Ovary (tissue), 9 donors: ENCODE measurements around the gene DCUN1D1. TPM values are rescaled to one million over a fixed set of nuclear protein-coding genes. Genes with fewer than 3 reads are reported as not detected.
"Not testable (repeated sequence)": the region's sequence is repeated elsewhere in the genome, so short reads cannot be mapped to it uniquely, and the experiment has no call there.

ENCODE experiments used
- DNase-seq, 5 donors: peaks; one replicate each; pipeline ENCODE4 v3.0.0-alpha.2; 2019 to 2020
- H3K27ac ChIP-seq, 2 donors: fragments of 200-600 bp; one replicate each; pipeline versions ENCODE4 v1.5.1 to v1.8.0; 2019 to 2022
- H3K27me3 ChIP-seq: fragments of 200-600 bp; one replicate; pipeline ENCODE4 v1.8.0; 2022
- H3K36me3 ChIP-seq: fragments of 200-600 bp; sonication (generic); one replicate; pipeline ENCODE4 v1.5.1; 2019
- H3K4me1 ChIP-seq: one replicate; pipeline ENCODE4 v1.8.1; 2013; ENCODE audit warnings: mild to moderate bottlenecking, moderate library complexity; ENCODE audit not compliant: insufficient read depth
- H3K4me3 ChIP-seq: fragments of 200-600 bp; sonication (generic); one replicate; pipeline ENCODE4 v1.5.1; 2017
- H3K9me3 ChIP-seq, 2 donors: fragments of 200-600 bp in 1 of 2; sonication (generic) in 1 of 2; one replicate each; pipeline versions ENCODE4 v1.5.1 to v1.8.1; 2013 to 2019; ENCODE audit warnings: mild to moderate bottlenecking in 1 of 2, moderate library complexity in 1 of 2
- EP300 ChIP-seq: sonication (generic); formaldehyde crosslinking; IDR thresholded peaks from one replicate; pipeline ENCODE4 v1.6.1; 2017; ENCODE audit warnings: antibody characterized with exemption
- POLR2A ChIP-seq: fragments of 450-650 bp; IDR thresholded peaks from one replicate; pipeline ENCODE4 v1.6.1; 2017; ENCODE audit warnings: antibody characterized with exemption, mild to moderate bottlenecking, moderate library complexity
- WGBS, 3 donors: extraction: QIAGEN DNeasy Blood & Tissue Kit in 1 of 3; methylation state at CpG; one replicate each; pipeline versions ENCODE4 v1.1.5 to v1.1.7; 2013 to 2017; 5-methylcytosine and 5-hydroxymethylcytosine counted together
- intact Hi-C, 4 donors: fragments of 100-400 bp; cut with DNase I; formaldehyde crosslinking; loops; one replicate each; pipeline versions ENCODE4 v1.11.0 to v1.15.1; 2022 to 2023
- polyA plus RNA-seq, 2 donors: library from polyadenylated mRNA; stranded (reverse); fragments of 200-250 nt in 1 of 2; fragments of 350-450 nt in 1 of 2; fragmentation: Illumina TruSeq in 1 of 2; extraction: RNeasy Lipid Tissue Mini Kit (QIAGEN cat#74804) in 1 of 2; gene quantifications; one replicate each; pipeline ENCODE4 v1.2.3, GENCODE V29; 2013 to 2014
- total RNA-seq, 7 donors: library from RNA; depleted of rRNA in 2 of 7; stranded (reverse); fragments of >200 nt in 2 of 7; fragmentation: NEBNext Ultra II Directional in 3 of 7; extraction: Animal tissue kit (Norgen Biotek cat#: 25700) in 3 of 7; gene quantifications; one replicate each; pipeline versions ENCODE4 v1.1.0 to v1.2.4, GENCODE V29; 2016 to 2023
- TF ChIP-seq, protein P1 (sequence below), 3 donors: fragments of 450-650 bp in 2 of 3; fragments of 200-600 bp in 1 of 3; IDR thresholded peaks; one replicate each; pipeline versions ENCODE4 v1.5.1 to v1.8.0; 2016 to 2022; ENCODE audit warnings: antibody characterized with exemption in 3 of 3, mild to moderate bottlenecking in 1 of 3
- donor health status: DM: no; HTN: no; CAD: no; lungs with moderate emphysema.
- donor health status: DM: no; HTN: no; CAD: no.
- donor health status: Bipolar disorder and iron deficiency.
- donor health status: DM: yes; HTN: yes; CAD: no.
- donor health status: DM: no; HTN: no; CAD: no.
- donor health status: DM: yes; HTN: yes; CAD: no.

Gene DCUN1D1
- total and polyA plus RNA-seq, 9 donors = 7.7 to 42.7 (median 40.2) TPM

DNA sequence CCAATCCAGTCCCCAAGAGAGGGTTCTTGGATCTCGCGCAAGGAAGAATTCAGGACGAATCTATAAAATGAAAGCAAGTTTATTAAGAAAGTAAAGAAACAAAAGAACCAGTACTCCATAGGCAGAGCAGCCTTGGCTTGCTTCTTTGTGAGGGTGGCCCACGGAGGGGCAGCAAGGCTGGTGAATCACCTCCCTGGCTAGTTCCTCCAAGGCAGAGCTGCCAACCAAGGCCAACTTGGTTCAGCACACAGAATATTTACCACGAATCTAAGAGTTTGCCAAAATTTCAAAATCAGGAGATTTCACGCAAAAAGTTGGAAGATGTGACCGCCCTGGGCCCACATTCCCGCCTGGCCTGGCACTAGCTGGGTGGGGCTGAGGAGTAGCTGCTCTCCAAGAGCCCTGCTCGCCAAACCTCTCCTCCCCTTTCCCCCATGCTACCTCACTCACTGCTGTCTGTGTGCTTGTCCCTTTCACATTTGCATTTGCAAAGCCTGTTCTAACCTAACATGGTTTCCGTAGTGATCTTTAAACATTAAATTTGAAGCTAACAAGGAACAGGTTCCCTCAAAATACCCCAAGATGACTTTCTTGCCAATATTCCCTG, 26.2 kb upstream of the DCUN1D1 start:
- no peak for DNase-seq
- Histone ChIP-seq H3K27me3 (no peaks in the 10 kb centered on the region), H3K27ac (no peak overlapping the region), H3K4me3 (no peak overlapping the region), H3K4me1 (no peaks in the 10 kb centered on the region), H3K36me3 (no peaks in the 10 kb centered on the region), H3K9me3 (no peaks in the 10 kb centered on the region)
- WGBS, 3 donors = 84 to 94% (median 90%) methylated on average over 10 of the region's 10 CpGs
- TF ChIP-seq EP300 = no peak
- TF ChIP-seq POLR2A = no peak
- TF ChIP-seq, protein P1, sequence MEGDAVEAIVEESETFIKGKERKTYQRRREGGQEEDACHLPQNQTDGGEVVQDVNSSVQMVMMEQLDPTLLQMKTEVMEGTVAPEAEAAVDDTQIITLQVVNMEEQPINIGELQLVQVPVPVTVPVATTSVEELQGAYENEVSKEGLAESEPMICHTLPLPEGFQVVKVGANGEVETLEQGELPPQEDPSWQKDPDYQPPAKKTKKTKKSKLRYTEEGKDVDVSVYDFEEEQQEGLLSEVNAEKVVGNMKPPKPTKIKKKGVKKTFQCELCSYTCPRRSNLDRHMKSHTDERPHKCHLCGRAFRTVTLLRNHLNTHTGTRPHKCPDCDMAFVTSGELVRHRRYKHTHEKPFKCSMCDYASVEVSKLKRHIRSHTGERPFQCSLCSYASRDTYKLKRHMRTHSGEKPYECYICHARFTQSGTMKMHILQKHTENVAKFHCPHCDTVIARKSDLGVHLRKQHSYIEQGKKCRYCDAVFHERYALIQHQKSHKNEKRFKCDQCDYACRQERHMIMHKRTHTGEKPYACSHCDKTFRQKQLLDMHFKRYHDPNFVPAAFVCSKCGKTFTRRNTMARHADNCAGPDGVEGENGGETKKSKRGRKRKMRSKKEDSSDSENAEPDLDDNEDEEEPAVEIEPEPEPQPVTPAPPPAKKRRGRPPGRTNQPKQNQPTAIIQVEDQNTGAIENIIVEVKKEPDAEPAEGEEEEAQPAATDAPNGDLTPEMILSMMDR (IDR thresholded peaks at IDR 0.05) = no peak
- intact Hi-C loops = no loop called here

DNA sequence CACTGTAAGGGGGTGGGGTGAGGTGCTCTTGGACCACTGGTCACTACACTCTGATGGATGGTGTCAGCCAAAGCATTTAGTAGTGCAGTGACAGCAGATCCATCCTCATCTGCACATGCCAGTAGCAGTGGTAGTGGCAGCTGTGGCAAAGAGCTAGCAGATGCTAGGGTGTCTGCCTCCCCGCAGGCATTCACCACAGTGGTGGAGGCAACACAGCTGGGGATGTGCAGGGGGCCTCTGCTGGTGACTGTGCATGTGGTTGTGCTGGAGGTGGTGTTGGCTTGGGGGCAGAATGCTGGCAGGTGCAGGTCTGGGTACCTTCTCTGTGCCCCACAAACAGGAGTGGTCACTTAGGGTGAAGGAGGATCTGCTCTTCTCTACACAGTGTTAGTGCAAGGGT, 19.4 kb upstream of the DCUN1D1 start:
- WGBS, 3 donors = 77 to 92% (median 83%) methylated on average over 1 of the region's 1 CpG

DNA sequence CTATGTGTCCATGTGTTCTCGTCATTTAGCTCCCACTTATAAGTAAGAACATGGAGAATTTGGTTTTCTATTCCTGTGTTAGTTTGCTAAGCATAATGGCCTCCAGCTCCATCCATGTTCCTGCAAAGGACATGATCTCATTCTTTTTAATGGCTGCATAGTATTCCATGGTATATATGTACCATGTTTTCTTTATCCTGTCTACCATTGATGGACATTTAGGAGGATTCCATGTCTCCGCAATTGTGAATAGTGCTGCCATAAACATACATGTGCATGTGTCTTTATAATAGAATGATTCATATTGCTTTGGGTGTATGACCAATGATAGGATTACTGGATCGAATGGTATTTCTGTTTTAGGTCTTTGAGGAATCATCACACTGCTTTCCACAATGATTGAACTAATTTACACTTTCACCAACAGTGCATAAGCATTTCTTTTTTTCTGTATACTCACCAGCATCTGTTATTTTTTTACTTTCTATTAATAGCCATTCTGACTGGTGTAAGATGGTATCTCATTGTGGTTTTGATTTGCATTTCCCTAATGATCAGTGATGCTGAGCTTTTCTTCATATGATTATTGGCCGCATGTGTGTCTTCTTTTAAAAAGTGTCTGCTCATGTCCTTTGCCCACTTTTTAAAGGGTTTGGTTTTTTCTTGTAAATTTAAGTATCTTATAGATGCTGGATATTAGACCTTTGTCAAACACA, 13.3 kb upstream of the DCUN1D1 start:
- H3K9me3 ChIP-seq, H3K4me1 ChIP-seq, H3K27me3 ChIP-seq, H3K36me3 ChIP-seq, intact Hi-C loops, H3K27ac ChIP-seq, H3K4me3 ChIP-seq, DNase-seq: not testable (repeated sequence)
- WGBS, 3 donors = 92 to 99% (median 97%) methylated on average over 4 of the region's 4 CpGs

More for the DNA sequence above, 19.4 kb upstream of the DCUN1D1 start:
- Histone ChIP-seq H3K27ac (no peak overlapping the region), H3K36me3 (no peaks in the 10 kb centered on the region), H3K27me3 (no peaks in the 10 kb centered on the region), H3K4me1 (no peaks in the 10 kb centered on the region), H3K9me3 (no peaks in the 10 kb centered on the region), H3K4me3 (no peak overlapping the region)
- no peak for DNase-seq
- intact Hi-C loops = no loop called here
- TF ChIP-seq, protein P1 (IDR thresholded peaks at IDR 0.05) = no peak
- TF ChIP-seq POLR2A (no peak), EP300 (no peak)

DNA sequence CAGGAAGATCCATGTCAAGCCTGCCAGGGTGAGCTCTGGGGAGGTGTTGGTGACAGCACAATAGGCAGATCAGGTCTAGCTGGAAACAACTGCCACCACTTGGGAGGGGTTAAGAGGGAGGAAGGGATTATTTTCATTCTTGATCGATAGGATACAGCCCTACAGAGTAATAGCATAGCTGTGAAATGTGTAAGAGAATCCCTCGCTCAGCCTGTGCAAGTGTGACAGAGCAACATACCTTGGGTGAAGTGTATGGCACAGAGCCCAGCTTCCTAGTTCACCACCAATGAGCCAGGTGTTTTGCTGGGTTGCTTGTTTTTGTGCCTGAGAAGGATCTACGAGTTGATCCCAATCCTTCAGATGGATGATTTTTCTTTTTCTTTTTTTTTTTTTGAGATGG, 9.2 kb upstream of the DCUN1D1 start:
- 70 to 79% (median 78%) methylated on average over 3 of the region's 3 CpGs for WGBS, 3 donors
- TF ChIP-seq, protein P1 (IDR thresholded peaks at IDR 0.05) = no peak
- Histone ChIP-seq H3K27ac (no peak overlapping the region), H3K9me3 (no peaks in the 10 kb centered on the region), H3K4me1 (no peaks in the 10 kb centered on the region), H3K36me3 (no peaks in the 10 kb centered on the region), H3K27me3 (no peaks in the 10 kb centered on the region), H3K4me3 (no peak overlapping the region)
- DNase-seq = no peak
- intact Hi-C loops = no loop called here

DNA sequence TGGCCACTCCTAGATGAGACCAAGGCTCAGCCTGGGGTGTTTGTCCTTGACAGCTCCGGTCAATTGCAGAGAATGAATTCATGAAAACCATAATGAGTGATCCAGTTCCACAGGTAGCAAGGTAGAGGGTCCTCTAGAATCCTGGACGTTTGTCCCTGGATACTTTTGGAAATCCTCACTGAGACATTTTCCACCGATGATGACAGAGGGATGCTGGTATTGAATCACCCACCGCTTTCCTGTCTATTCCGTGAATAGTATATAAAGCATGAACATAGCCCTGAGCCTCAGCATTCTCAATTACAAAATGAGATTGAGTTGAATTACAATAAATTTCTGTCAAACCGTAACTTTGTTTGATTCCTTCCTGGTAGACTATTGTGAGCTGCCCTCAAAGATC, 5.7 kb upstream of the DCUN1D1 start:
- Histone ChIP-seq H3K27ac (no peak overlapping the region), H3K9me3 (no peaks in the 10 kb centered on the region), H3K4me3 (no peak overlapping the region), H3K36me3 (no peaks in the 10 kb centered on the region), H3K27me3 (no peaks in the 10 kb centered on the region), H3K4me1 (no peaks in the 10 kb centered on the region)
- TF ChIP-seq EP300 (no peak), POLR2A (no peak)
- TF ChIP-seq, protein P1 (IDR thresholded peaks at IDR 0.05) = no peak
- DNase-seq = no peak
- intact Hi-C loops = no loop called here
- 87 to 90% (median 89%) methylated on average over 6 of the region's 6 CpGs for WGBS, 3 donors
